Osteocyte (in vitro differentiated cells): Measurements from ENCODE around the gene EPN1. TPM values are rescaled to one million over a fixed set of nuclear protein-coding genes. Genes with fewer than 3 reads are reported as not detected.

Source experiments
- DNase-seq: peaks from one replicate; pipeline ENCODE4 v3.0.0; 2021; ENCODE audit warnings: mixed read lengths; ENCODE audit not compliant: unreplicated experiment; ENCODE audit errors: extremely low spot score
- H3K27ac Mint-ChIP-seq: one replicate; pipeline ENCODE4 v1.8.0; 2021; ENCODE audit warnings: mild to moderate bottlenecking, mixed read lengths; ENCODE audit not compliant: unreplicated experiment
- H3K27me3 Mint-ChIP-seq: one replicate; pipeline ENCODE4 v1.8.0; 2021; ENCODE audit warnings: mixed read lengths; ENCODE audit not compliant: unreplicated experiment
- H3K36me3 Mint-ChIP-seq: one replicate; pipeline ENCODE4 v1.8.0; 2021; ENCODE audit warnings: mixed read lengths; ENCODE audit not compliant: unreplicated experiment
- H3K4me1 Mint-ChIP-seq: one replicate; pipeline ENCODE4 v1.8.0; 2021; ENCODE audit warnings: mixed read lengths; ENCODE audit not compliant: unreplicated experiment
- H3K4me3 Mint-ChIP-seq: one replicate; pipeline ENCODE4 v1.8.0; 2021; ENCODE audit warnings: mild to moderate bottlenecking, moderate library complexity, mixed read lengths; ENCODE audit not compliant: unreplicated experiment
- H3K9me3 Mint-ChIP-seq: one replicate; pipeline ENCODE4 v1.8.0; 2021; ENCODE audit warnings: mixed read lengths; ENCODE audit not compliant: unreplicated experiment
- total RNA-seq: library from RNA; stranded (reverse); gene quantifications from 2 replicates; pipeline ENCODE4 v1.2.1, GENCODE V29; 2021
- TF ChIP-seq, protein P1 (sequence below): fragments of 200-600 bp; sonication (generic); IDR thresholded peaks from 2 replicates; pipeline ENCODE4 v1.5.0; 2021; ENCODE audit warnings: antibody characterized with exemption, mild to moderate bottlenecking, moderate library complexity

Gene EPN1
- total RNA-seq, 1 donor from 2014 or later, result 142 TPM

DNA sequence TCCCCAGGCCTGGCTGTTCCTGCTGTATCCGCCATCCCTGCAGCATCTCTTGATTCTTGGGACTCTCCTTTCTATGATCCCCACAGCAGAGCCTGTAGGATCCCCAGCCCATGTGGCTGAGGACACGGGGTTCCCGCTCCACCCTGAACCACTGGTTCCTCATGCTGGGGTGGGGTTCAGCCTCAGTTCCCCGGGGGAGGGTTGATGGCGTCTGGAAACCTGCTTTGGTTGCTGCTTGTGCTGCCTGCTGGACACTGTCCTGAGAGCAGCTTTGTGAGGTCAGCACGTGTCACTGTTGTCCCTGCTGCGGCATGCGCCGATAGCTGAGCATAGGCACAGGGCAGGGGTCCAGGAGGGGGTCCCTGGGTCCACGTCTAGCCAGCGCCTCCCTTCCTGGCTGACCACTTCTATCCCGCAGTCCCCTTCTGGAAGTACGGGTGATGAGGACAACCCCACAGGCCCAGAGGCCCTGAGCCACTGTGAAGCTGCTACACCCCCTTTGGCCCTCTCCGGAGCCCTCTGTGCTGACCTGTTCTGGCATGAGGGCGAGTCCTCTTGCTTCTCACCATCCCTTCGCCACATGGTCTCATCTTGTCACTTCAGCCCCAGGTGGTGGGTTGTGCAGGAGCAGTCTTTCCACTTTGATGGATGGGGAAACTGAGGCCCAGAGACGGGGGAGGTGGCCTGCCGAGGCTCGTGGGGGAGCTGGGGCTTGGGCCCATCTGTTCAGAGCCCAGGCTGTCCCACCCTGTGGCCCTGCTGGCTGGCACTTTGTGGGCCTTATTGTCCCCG lies 5.5 kb downstream of the EPN1 start:
- no peak overlapping the region for H3K4me3 Mint-ChIP-seq

DNA sequence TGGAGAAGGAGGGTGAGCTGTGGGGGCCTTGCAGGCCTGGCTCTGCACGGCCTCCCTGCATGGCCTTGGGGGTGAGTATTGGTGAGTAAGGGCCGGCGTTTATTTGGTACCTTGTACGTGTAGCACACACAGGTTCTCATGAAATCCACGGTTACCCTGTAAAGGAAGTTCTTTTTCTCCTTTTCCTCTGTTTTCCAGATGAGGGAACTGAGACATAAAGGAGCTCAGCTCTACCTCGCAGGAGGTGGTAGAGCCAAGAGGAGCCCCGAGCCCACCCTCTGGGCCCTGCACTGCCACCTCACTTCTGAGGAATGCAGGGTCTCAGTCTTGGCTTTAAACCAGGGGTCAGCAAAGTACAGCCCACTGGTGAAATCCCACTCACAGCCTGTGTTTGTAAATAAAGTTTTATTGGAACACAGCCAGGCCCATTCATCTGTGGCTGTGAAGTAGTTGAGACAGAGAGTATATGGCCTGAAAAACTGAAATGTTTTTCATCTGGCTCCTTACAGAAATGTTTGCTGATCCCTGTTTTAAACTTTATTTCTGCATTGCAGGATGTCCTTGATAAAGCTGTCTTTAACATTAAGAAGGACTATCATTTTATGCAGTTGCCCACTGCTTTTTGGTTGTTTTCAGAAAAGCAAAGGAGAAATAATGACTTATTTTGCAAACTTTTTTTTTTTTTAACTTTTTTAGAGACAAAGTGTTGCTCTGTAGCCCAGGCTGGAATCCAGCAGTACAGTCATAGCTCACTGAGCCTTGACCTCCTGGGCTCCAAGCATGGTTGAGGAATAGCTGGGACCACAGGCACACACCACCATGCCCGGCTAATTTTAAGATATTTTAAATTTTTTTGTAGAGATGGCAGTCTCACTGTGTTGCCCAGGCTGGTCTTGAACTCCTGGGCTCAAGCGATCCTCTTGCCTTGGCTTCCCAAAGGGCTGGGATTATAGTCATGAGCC lies 6.4 kb downstream of the EPN1 start:
- peaks cover 21% of the 10 kb centered on the region for H3K36me3 Mint-ChIP-seq
- TF ChIP-seq, protein P1, sequence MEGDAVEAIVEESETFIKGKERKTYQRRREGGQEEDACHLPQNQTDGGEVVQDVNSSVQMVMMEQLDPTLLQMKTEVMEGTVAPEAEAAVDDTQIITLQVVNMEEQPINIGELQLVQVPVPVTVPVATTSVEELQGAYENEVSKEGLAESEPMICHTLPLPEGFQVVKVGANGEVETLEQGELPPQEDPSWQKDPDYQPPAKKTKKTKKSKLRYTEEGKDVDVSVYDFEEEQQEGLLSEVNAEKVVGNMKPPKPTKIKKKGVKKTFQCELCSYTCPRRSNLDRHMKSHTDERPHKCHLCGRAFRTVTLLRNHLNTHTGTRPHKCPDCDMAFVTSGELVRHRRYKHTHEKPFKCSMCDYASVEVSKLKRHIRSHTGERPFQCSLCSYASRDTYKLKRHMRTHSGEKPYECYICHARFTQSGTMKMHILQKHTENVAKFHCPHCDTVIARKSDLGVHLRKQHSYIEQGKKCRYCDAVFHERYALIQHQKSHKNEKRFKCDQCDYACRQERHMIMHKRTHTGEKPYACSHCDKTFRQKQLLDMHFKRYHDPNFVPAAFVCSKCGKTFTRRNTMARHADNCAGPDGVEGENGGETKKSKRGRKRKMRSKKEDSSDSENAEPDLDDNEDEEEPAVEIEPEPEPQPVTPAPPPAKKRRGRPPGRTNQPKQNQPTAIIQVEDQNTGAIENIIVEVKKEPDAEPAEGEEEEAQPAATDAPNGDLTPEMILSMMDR, result no peak
- H3K4me1 Mint-ChIP-seq, result peaks cover 17% of the 10 kb centered on the region
- H3K27ac Mint-ChIP-seq, result no peak overlapping the region
- no peaks in the 10 kb centered on the region for H3K27me3 Mint-ChIP-seq
- DNase-seq, result no peak
- no peaks in the 10 kb centered on the region for H3K9me3 Mint-ChIP-seq
- H3K4me3 Mint-ChIP-seq, result no peak overlapping the region

More for the DNA sequence above, 5.5 kb downstream of the EPN1 start:
- Mint-ChIP-seq H3K27ac (no peak overlapping the region), H3K27me3 (no peaks in the 10 kb centered on the region), H3K9me3 (no peaks in the 10 kb centered on the region), H3K4me1 (peaks cover 25% of the 10 kb centered on the region), H3K36me3 (peaks cover 15% of the 10 kb centered on the region)
- no peak for DNase-seq
- TF ChIP-seq, protein P1, result no peak

DNA sequence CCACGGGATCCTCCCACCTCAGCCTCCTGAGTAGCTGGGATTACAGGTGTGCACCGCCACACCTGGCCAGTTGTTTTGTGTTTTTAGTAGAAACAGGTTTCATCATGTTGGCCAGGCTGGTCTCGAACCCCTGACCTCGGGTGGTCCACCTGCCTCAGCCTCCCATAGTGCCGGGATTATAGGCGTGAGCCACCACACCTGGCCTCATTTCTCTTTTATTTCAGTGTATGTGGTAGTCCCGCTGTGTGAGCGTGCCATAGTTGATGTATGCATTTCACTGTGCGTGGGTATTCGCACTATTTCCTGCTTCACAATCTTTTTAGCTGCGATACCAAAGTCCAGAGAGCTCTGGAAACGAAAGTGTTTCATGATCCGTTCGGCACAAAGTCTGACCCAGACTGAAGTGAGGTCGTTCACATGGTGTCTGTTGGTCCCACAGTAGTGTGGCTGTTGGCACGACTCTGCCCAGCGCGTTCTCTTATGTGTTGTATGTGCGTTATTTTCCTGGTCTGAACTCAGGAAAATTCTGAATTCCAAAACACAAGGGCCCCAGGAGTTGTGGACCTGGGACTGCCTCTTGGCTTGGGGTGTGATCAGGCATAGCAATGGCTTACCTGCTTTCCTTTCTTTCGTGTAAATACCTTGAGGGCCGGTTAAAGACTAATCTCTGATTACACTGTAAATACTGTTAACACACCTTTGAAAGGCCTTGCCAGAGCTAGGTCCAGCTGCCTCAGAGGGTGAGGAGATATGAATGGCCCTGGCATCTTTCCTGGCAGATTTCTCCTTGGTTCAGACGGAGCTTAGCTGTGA lies 8.6 kb downstream of the EPN1 start:
- Mint-ChIP-seq H3K9me3 (no peaks in the 10 kb centered on the region), H3K4me1 (peaks cover 4% of the 10 kb centered on the region), H3K27me3 (no peaks in the 10 kb centered on the region), H3K4me3 (no peak overlapping the region), H3K36me3 (peaks cover 19% of the 10 kb centered on the region), H3K27ac (no peak overlapping the region)
- no peak for DNase-seq
- TF ChIP-seq, protein P1, result no peak

DNA sequence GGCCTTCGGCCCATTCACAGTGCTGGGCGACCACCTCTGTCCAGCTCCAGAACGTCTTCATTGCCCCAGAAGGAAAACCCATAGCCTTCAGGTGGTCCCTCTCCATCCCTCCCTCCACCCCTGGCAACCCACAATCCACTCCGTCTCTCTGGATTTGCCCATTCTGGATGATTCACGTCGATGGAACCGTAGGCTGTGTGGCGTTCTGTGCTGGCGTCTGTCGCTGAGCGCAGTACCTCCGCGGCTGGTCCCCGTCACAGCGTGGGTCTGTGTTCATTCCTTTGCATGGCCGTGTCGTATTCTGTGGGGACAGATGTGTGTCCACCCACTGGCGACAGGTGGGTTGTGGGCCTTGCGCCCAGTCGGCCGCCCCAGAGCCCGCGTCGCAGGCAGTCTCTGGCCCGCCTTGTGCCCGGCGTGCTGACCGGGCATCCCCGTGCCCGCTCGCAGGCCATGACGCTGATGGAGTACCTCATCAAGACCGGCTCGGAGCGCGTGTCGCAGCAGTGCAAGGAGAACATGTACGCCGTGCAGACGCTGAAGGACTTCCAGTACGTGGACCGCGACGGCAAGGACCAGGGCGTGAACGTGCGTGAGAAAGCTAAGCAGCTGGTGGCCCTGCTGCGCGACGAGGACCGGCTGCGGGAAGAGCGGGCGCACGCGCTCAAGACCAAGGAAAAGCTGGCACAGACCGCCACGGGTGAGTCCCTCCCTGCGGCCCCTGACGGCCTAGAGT lies 10.1 kb downstream of the EPN1 start:
- H3K4me3 Mint-ChIP-seq, result no peak overlapping the region
- no peaks in the 10 kb centered on the region for H3K9me3 Mint-ChIP-seq
- no peak overlapping the region for H3K27ac Mint-ChIP-seq
- TF ChIP-seq, protein P1, result no peak
- H3K27me3 Mint-ChIP-seq, result no peaks in the 10 kb centered on the region
- peaks cover 2% of the 10 kb centered on the region for H3K4me1 Mint-ChIP-seq
- DNase-seq, result no peak
- peaks cover 20% of the 10 kb centered on the region for H3K36me3 Mint-ChIP-seq
